ENCODE measurements around the gene ACTN1.

GRCh38 chr14:68994056-68994455 is 15.0 kb upstream of the ACTN1 start:
- TF ChIP-seq USF2 (IDR thresholded peaks at IDR 0.05; ENCODE audit: borderline replicate concordance, low read depth, low read length) (no peak), CREB1 (IDR thresholded peaks at IDR 0.05; ENCODE audit: low read depth) (no peak), RCOR1 (conservative IDR thresholded peaks at IDR 0.05; ENCODE audit: low read depth, low read length) (no peak), CTCF (IDR thresholded peaks at IDR 0.05 in 2 of 3, conservative IDR thresholded peaks at IDR 0.05 in 1 of 3; ENCODE audit: control insufficient read depth in 2 of 3, extremely low read depth in 1 of 3, insufficient read depth in 1 of 3, low read depth in 3 of 3, low read length in 3 of 3) (no peak), EZH2 (IDR thresholded peaks at IDR 0.05; ENCODE audit: borderline replicate concordance, control insufficient read depth, low read depth, low read length) (no peak), ETV6 (conservative IDR thresholded peaks at IDR 0.05 in 1 of 2, IDR thresholded peaks at IDR 0.05 in 1 of 2; ENCODE audit: borderline replicate concordance in 1 of 2, low read depth in 1 of 2) (no peak), EP300 (IDR thresholded peaks at IDR 0.05; ENCODE audit: borderline replicate concordance in 1 of 2, control insufficient read depth in 1 of 2, low read depth in 2 of 2, low read length in 2 of 2) (no peak), CEBPB (IDR thresholded peaks at IDR 0.05; ENCODE audit: borderline replicate concordance in 1 of 2, low read depth in 2 of 2, low read length in 2 of 2) (no peak), MAX (IDR thresholded peaks at IDR 0.05; ENCODE audit: low read depth, low read length) (no peak), POLR2A (IDR thresholded peaks at IDR 0.05; ENCODE audit: low read depth, low read length) (no peak), POLR2AphosphoS5 (IDR thresholded peaks at IDR 0.05; ENCODE audit: low read length) (no peak)

Data from GM12878 (cell line).